Stimulated activated CD4-positive, alpha-beta T cell treated with anti-CD3 and anti-CD28 coated beads, TNF-alpha, amount 100 ng/mL, for 48 hours (primary cell): ENCODE results near the gene TNS4.

Source experiments
- DNase-seq, 3 donors: peaks; one replicate each; pipeline ENCODE4 v3.0.0-alpha.2; 2020; ENCODE audit warnings: low read depth in 3 of 3

TNS4 gene

GRCh38 chr17:40437095-40437732, 64.2 kb downstream of the TNS4 start:
- no peak for DNase-seq

- no peak for DNase-seq
Measured at GRCh38 chr17:40436636-40437035, 64.8 kb downstream of the TNS4 start.

- no peak for DNase-seq
Measured at GRCh38 chr17:40433551-40434415, 67.6 kb downstream of the TNS4 start.

- no peak for DNase-seq
Measured at GRCh38 chr17:40432864-40433528, 68.4 kb downstream of the TNS4 start.

- DNase-seq: no peak
Measured at GRCh38 chr17:40431231-40431602, 70.2 kb downstream of the TNS4 start.

- no peak for DNase-seq
Measured at GRCh38 chr17:40430272-40431230, 70.9 kb downstream of the TNS4 start.

GRCh38 chr17:40427002-40427491, 74.4 kb downstream of the TNS4 start:
- no peak for DNase-seq
